Fibroblast of the aortic adventitia (primary cell): ENCODE measurements around the gene SPINT2. TPM values are rescaled to one million over a fixed set of nuclear protein-coding genes. Genes with fewer than 3 reads are reported as not detected.
"Not testable (repeated sequence)": the region's sequence is repeated elsewhere in the genome, so short reads cannot be mapped to it uniquely, and the experiment has no call there.

Experiments used
- DNase-seq: peaks from one replicate; pipeline ENCODE4 v3.0.0-alpha.2; 2010; ENCODE audit warnings: low read depth
- H3K4me3 ChIP-seq: 2 replicates; pipeline ENCODE4 v1.5.1; 2011; ENCODE audit warnings: low read depth, mild to moderate bottlenecking, control low read depth, low read length, moderate library complexity
- CTCF ChIP-seq: IDR thresholded peaks from 2 replicates; pipeline ENCODE4 v1.5.1; 2011; ENCODE audit warnings: mild to moderate bottlenecking, low read length, control low read depth, inconsistent platforms; ENCODE audit not compliant: insufficient read depth
- total RNA-seq: library from RNA; depleted of rRNA; stranded (reverse); fragments of >200 nt; gene quantifications from 2 replicates; pipeline ENCODE4 v1.2.3, GENCODE V29; 2012; ENCODE audit warnings: low replicate concordance

The SPINT2 gene
- total RNA-seq, 1 donor: 13.5 TPM

GRCh38 chr19:38329651-38330050 lies 65.3 kb downstream of the SPINT2 start:
- H3K4me3 ChIP-seq: no peak overlapping the region
- TF ChIP-seq CTCF: no peak
- DNase-seq: no peak

GRCh38 chr19:38331728-38332127 lies 67.4 kb downstream of the SPINT2 start:
- no peak overlapping the region for H3K4me3 ChIP-seq
- DNase-seq: no peak
- no peak for TF ChIP-seq CTCF

GRCh38 chr19:38333245-38333644 lies 68.9 kb downstream of the SPINT2 start:
- no peak for DNase-seq
- H3K4me3 ChIP-seq: no peak overlapping the region
- no peak for TF ChIP-seq CTCF

GRCh38 chr19:38335949-38336637 lies 71.7 kb downstream of the SPINT2 start:
- no peak for TF ChIP-seq CTCF

GRCh38 chr19:38336638-38337359 lies 72.4 kb downstream of the SPINT2 start:
- no peak for TF ChIP-seq CTCF
- DNase-seq: peak; percentile 84

More at GRCh38 chr19:38335949-38336637, 71.7 kb downstream of the SPINT2 start:
- DNase-seq: peak; percentile 92
- H3K4me3 ChIP-seq: peak overlapping the region; percentile 94

GRCh38 chr19:38337360-38337653 lies 72.9 kb downstream of the SPINT2 start:
- DNase-seq: no peak
- H3K4me3 ChIP-seq: peak overlapping the region; percentile 40
- no peak for TF ChIP-seq CTCF

More at GRCh38 chr19:38336638-38337359, 72.4 kb downstream of the SPINT2 start:
- H3K4me3 ChIP-seq: peak overlapping the region; percentile 94

GRCh38 chr19:38339011-38339410 lies 74.6 kb downstream of the SPINT2 start:
- not testable (repeated sequence) for DNase-seq, H3K4me3 ChIP-seq
